Activated CD4-positive, alpha-beta T cell treated with anti-CD3 and anti-CD28 coated beads for 36 hours (primary cell): ENCODE results near the gene MSRB2. TPM values are rescaled to one million over a fixed set of nuclear protein-coding genes. Genes with fewer than 3 reads are reported as not detected.
"Not testable (repeated sequence)": the region's sequence is repeated elsewhere in the genome, so short reads cannot be mapped to it uniquely, and the experiment has no call there.

ENCODE experiments used
- ATAC-seq: fragments of 200-7000 bp; cut with Tn5 transposase; one replicate; pipeline ENCODE4 v1.10.0; 2021; ENCODE audit warnings: mild to moderate bottlenecking, moderate library complexity
- CTCF ChIA-PET: fragments of 350-600 bp; sonication (Branson Sonifier 250); formaldehyde crosslinking; loops from one replicate; lab custom pipeline; 2021; ENCODE audit warnings: antibody characterized with exemption; lab: Charles Lee
- POLR2A ChIA-PET: fragments of 350-600 bp; sonication (Branson Sonifier 250); formaldehyde crosslinking; loops from one replicate; lab custom pipeline; 2021; ENCODE audit warnings: antibody characterized with exemption, inconsistent platforms; lab: Charles Lee
- DNase-seq: peaks from one replicate; pipeline ENCODE4 v3.0.0-alpha.2; 2020
- H3K27ac Mint-ChIP-seq: one replicate; pipeline ENCODE4 v1.8.0; 2021; ENCODE audit warnings: mixed read lengths
- H3K27me3 Mint-ChIP-seq: one replicate; pipeline ENCODE4 v1.8.0; 2021; ENCODE audit warnings: mixed read lengths
- H3K36me3 Mint-ChIP-seq: one replicate; pipeline ENCODE4 v1.8.0; 2021; ENCODE audit warnings: low read depth, mixed read lengths
- H3K4me1 Mint-ChIP-seq: one replicate; pipeline ENCODE4 v1.8.0; 2021; ENCODE audit warnings: mixed read lengths
- H3K4me3 Mint-ChIP-seq: one replicate; pipeline ENCODE4 v1.8.0; 2021; ENCODE audit warnings: mild to moderate bottlenecking, moderate library complexity, mixed read lengths
- H3K9me3 Mint-ChIP-seq: one replicate; pipeline ENCODE4 v1.8.0; 2021; ENCODE audit warnings: low read depth, mixed read lengths
- intact Hi-C, 2 experiments: fragments of 100-400 bp; cut with DNase I in 1 of 2; cut with micrococcal nuclease in 1 of 2; formaldehyde crosslinking; loops; one replicate each; pipeline versions ENCODE4 v1.14.2 to v1.15.1; 2022 to 2024; cut with DNase I, micrococcal nuclease
- total RNA-seq, 2 experiments: library from RNA; stranded (reverse); gene quantifications; one replicate each; pipeline ENCODE4 v1.2.3, GENCODE V29; 2021

The MSRB2 gene
- total RNA-seq, 2 experiments from 2014 or later, result 8.2 to 9.0 TPM

DNA sequence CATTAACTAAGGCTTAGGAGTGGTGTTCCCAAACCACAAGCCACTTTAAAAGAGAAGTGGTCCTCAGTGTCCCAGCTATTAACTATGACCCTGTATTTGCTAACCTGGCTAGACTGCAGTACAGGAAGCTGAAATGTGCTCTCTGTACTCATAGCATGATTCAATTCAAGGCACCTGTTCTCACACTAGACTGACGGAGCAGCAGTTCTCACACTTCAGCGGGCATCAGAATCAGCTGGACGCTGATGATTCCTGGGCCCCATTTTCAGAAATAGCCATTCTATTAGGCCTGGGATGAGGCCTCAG, 24.5 kb upstream of the MSRB2 start:
- POLR2A ChIA-PET, result no interaction called here
- peaks cover 4% of the 10 kb centered on the region for H3K4me1 Mint-ChIP-seq
- intact Hi-C loops, result no loop called here
- peaks cover 8% of the 10 kb centered on the region for H3K27me3 Mint-ChIP-seq
- DNase-seq (no peak), ATAC-seq (no peak)
- no peak overlapping the region for H3K27ac Mint-ChIP-seq
- no peak overlapping the region for H3K4me3 Mint-ChIP-seq
- no peaks in the 10 kb centered on the region for H3K9me3 Mint-ChIP-seq
- CTCF ChIA-PET, result interaction anchor here (0.7 kb wide), 1 partner anchor 1070 kb away, joined by 4 read pairs; no protein-coding TSS in a partner anchor
- no peaks in the 10 kb centered on the region for H3K36me3 Mint-ChIP-seq

DNA sequence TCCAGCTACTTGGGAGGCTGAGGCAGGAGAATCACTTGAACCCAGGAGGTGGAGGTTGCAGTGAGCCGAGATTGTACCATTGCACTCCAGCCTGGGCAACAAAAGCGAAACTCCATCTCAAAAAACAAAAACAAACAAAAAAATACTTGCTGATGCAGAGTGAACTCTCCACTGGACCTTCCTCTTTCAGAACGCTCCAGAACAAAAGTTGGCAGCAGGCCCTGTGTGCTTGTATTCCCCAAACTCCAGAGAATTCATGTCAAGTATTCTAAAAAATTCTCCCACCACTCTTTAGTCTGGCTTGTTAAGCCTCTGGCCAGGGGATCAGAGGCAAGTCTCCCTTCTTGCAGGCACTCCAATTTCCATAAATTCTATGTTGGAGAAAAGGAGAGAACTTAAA, 22.8 kb upstream of the MSRB2 start:
- H3K4me3 Mint-ChIP-seq, POLR2A ChIA-PET, H3K27ac Mint-ChIP-seq, H3K9me3 Mint-ChIP-seq, H3K36me3 Mint-ChIP-seq, H3K4me1 Mint-ChIP-seq, DNase-seq, ATAC-seq, intact Hi-C loops: not testable (repeated sequence)
- CTCF ChIA-PET, result interaction anchor here (0.6 to 1.2 kb wide), 3 partner anchors 645 to 1793 kb away, joined by 3 read pairs; no protein-coding TSS in a partner anchor
- peaks cover 12% of the 10 kb centered on the region for H3K27me3 Mint-ChIP-seq

DNA sequence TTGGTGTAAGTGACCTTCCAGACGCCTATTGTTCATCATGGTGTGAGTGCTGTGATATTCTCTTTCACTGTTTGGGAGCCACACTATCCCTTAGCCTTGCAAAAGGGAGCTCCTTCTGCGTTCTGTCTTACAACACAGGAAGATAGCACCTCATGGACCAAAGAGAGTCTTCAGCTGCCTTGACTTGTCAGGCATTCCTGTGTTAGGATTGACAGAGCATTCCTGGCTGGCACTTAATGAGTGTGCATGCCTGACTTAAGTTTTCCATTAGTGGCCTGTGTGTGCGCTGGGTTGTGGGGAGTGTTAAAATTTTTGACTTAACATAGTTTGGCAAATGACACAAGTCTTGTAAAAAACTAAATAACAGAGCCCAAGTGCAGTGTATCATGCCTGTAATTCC, 21.9 kb upstream of the MSRB2 start:
- Mint-ChIP-seq H3K27me3 (peaks cover 12% of the 10 kb centered on the region), H3K27ac (no peak overlapping the region), H3K4me3 (no peak overlapping the region), H3K4me1 (no peaks in the 10 kb centered on the region), H3K9me3 (no peaks in the 10 kb centered on the region), H3K36me3 (no peaks in the 10 kb centered on the region)
- intact Hi-C loops, result no loop called here
- CTCF ChIA-PET, result interaction anchor here (0.6 to 1.2 kb wide), 3 partner anchors 30 to 1794 kb away, joined by 3 read pairs; no protein-coding TSS in a partner anchor
- ATAC-seq (no peak), DNase-seq (no peak)
- POLR2A ChIA-PET, result interaction anchor here (0.6 kb wide), 1 partner anchor 90 kb away, joined by 4 read pairs; no protein-coding TSS in a partner anchor

DNA sequence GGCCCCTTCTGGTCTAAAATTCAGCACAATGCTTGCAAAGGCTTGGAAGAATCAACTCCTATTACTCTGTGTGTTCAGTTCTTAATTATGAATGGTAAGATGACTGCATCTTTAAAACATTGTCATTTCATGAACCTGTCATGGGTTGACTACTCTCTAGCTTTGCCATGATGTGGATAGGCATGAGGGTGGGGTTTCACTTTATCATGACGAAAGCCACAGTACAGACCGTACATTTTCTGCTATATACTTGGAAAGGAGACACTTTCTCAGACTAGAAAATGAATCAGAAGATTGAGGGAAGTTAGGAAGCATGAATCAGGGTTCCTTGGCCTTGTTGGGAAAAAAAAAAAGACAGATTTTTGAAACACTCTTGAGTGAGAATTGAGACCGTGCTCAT, 19.7 kb upstream of the MSRB2 start:
- DNase-seq (no peak), ATAC-seq (peak; percentile 61)
- H3K9me3 Mint-ChIP-seq, result no peaks in the 10 kb centered on the region
- CTCF ChIA-PET, result interaction anchor here (1.4 kb wide), 1 partner anchor 10 kb away, joined by 3 read pairs; no protein-coding TSS in a partner anchor
- H3K36me3 Mint-ChIP-seq, result no peaks in the 10 kb centered on the region
- POLR2A ChIA-PET, result no interaction called here
- no peak overlapping the region for H3K27ac Mint-ChIP-seq
- H3K4me3 Mint-ChIP-seq, result no peak overlapping the region
- intact Hi-C loops, result no loop called here
- peaks cover 22% of the 10 kb centered on the region for H3K27me3 Mint-ChIP-seq
- no peaks in the 10 kb centered on the region for H3K4me1 Mint-ChIP-seq

DNA sequence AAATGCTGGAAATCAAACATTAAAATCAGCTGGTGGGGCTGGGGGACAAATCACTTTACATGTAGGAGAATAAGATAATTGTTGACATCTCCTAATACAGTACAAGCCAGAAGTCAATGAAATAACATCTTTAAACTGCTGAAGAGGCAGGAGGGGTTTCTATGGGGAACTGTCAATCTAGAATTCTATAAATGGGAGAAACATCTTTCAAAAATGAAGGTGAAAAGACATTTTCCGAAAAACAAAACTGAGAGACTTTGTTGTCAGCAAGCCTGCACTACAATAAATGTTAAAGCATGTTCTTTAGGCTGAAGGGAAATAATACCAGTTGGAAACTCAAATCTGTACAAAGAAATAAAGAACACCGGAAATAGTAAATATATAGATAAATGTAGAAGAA, 17.3 kb upstream of the MSRB2 start:
- Mint-ChIP-seq H3K9me3 (no peaks in the 10 kb centered on the region), H3K36me3 (no peaks in the 10 kb centered on the region), H3K27ac (no peak overlapping the region), H3K27me3 (peaks cover 23% of the 10 kb centered on the region), H3K4me1 (no peaks in the 10 kb centered on the region), H3K4me3 (no peak overlapping the region)
- POLR2A ChIA-PET, result no interaction called here
- ATAC-seq (no peak), DNase-seq (no peak)
- CTCF ChIA-PET, result no interaction called here
- intact Hi-C loops, result no loop called here

DNA sequence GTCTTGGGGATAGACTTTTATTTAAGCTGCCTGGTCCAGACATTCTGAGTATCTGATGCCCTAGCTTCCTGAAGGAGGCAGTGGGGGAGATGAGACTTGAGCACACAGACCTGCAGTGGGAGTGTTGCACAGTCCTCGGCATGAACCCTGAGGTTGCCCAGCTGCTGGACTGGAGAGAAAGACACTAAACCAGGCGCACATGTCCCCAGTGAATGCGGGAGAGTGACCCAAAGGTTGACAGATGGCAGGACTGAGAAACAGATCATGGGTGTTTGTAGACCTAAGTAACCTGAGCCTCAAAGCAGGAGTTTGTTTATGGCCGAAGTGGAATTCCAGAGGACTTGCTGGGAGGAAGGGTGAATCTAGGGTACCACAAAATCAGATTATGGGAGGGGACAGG, 15.7 kb upstream of the MSRB2 start:
- CTCF ChIA-PET, result no interaction called here
- POLR2A ChIA-PET, result no interaction called here
- no peaks in the 10 kb centered on the region for H3K9me3 Mint-ChIP-seq
- H3K27me3 Mint-ChIP-seq, result peaks cover 24% of the 10 kb centered on the region
- ATAC-seq, result no peak
- H3K27ac Mint-ChIP-seq, result no peak overlapping the region
- no peak for DNase-seq
- no peaks in the 10 kb centered on the region for H3K36me3 Mint-ChIP-seq
- intact Hi-C loops, result no loop called here
- no peak overlapping the region for H3K4me3 Mint-ChIP-seq
- no peaks in the 10 kb centered on the region for H3K4me1 Mint-ChIP-seq

DNA sequence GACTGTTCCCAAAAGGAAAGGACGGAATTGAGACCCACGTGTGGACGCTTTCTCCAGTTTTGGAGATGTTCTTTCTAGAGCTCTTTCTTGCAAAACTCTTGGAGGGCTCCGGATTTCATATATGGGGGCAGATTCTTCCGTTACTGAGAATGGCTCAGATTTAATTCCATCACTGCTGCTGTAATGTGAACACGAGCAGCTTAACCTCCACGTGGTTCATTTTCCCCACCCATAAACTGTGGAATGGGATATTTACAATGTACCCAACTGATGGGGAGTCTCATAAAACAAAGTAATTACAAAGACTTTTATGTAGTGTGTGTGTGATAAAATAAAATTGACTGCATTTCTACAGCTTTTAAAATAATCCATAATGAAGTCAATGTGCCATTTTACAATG, 15.1 kb upstream of the MSRB2 start:
- peaks cover 24% of the 10 kb centered on the region for H3K27me3 Mint-ChIP-seq
- ChIA-PET POLR2A (no interaction called here), CTCF (no interaction called here)
- no peak for ATAC-seq
- no peak overlapping the region for H3K4me3 Mint-ChIP-seq
- DNase-seq, result no peak
- no peaks in the 10 kb centered on the region for H3K9me3 Mint-ChIP-seq
- no peaks in the 10 kb centered on the region for H3K4me1 Mint-ChIP-seq
- H3K27ac Mint-ChIP-seq, result no peak overlapping the region
- no peaks in the 10 kb centered on the region for H3K36me3 Mint-ChIP-seq
- intact Hi-C loops, result no loop called here

DNA sequence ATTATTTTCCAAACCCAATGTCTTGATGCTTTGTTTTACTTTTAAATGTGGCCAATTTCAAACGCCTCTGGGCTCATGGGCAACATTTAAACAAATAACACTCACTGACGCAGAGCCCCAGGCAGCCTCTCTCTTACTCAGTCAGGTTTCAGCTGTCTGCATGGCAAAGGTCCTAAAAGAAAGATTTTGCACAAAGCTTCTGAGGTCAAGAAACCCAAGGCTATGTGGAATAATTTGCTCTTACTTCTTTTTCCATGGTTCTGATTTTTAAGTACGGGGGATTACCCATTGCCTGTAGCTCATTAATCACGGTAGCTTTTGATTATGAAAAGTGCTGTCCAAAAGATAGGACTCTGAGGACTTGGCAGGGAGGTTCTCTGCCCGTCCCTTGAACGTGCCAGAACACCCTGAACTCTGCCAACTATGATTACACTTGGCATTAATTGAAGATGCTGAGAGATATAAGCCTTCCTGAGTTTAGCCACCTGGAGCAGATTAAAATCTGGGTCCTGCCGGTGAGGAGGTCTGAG, 14.1 kb upstream of the MSRB2 start:
- CTCF ChIA-PET, result interaction anchor here (0.7 kb wide), 1 partner anchor 605 kb away, joined by 3 read pairs; no protein-coding TSS in a partner anchor
- no peak for DNase-seq
- no peak overlapping the region for H3K27ac Mint-ChIP-seq
- H3K9me3 Mint-ChIP-seq, result no peaks in the 10 kb centered on the region
- peaks cover 20% of the 10 kb centered on the region for H3K27me3 Mint-ChIP-seq
- H3K36me3 Mint-ChIP-seq, result no peaks in the 10 kb centered on the region
- intact Hi-C loops, result no loop called here
- ATAC-seq, result no peak
- no peaks in the 10 kb centered on the region for H3K4me1 Mint-ChIP-seq
- POLR2A ChIA-PET, result no interaction called here
- H3K4me3 Mint-ChIP-seq, result no peak overlapping the region

DNA sequence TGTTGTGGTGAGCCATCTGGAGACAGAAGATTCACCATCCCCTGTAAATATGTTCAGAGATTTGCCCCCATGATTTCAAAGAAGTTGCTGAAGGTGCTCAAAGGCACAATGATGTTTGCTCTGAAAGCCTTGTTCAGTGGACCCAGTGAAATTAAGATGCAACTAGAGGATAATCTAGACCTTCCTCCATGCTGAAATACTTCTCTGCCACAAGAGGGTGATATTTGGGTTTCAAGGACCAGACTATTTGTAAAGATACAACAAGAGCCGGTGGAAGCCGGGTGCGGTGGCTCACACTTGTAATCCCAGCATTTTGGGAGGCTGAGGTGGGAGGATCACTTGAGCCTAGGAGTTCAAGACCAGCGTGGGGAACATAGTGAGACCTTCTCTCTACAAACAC, 13.5 kb upstream of the MSRB2 start:
- no peak for ATAC-seq
- DNase-seq, result no peak
- H3K4me3 Mint-ChIP-seq, result no peak overlapping the region
- no peak overlapping the region for H3K27ac Mint-ChIP-seq
- no peaks in the 10 kb centered on the region for H3K9me3 Mint-ChIP-seq
- H3K27me3 Mint-ChIP-seq, result peaks cover 17% of the 10 kb centered on the region
- ChIA-PET CTCF (no interaction called here), POLR2A (no interaction called here)
- intact Hi-C loops, result no loop called here
- H3K4me1 Mint-ChIP-seq, result no peaks in the 10 kb centered on the region
- H3K36me3 Mint-ChIP-seq, result no peaks in the 10 kb centered on the region

DNA sequence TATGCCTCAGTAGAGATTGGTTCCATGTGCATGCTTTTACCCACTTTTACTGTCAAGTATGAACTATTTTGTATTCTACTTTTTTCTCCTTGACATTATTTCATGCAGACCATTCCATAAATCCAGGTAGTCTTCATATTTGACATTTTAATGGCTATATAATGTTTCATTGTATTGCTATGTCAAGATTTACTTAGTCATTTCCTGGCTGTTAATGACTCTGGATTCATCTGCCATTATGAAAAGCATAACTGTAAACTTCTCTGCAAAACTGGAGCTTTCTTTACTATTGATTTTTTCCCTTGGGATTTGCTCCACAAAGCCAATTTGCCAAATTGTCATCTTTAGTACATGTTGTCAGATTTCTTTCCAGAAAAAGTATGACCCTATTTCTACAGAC, 6.8 kb upstream of the MSRB2 start:
- ATAC-seq, result no peak
- Mint-ChIP-seq H3K27ac (no peak overlapping the region), H3K36me3 (no peaks in the 10 kb centered on the region), H3K27me3 (peaks cover under 1% of the 10 kb centered on the region), H3K9me3 (peaks cover 2% of the 10 kb centered on the region), H3K4me3 (no peak overlapping the region), H3K4me1 (no peaks in the 10 kb centered on the region)
- POLR2A ChIA-PET, result interaction anchor here (0.6 kb wide), 1 partner anchor 1660 kb away, joined by 3 read pairs; no protein-coding TSS in a partner anchor
- DNase-seq, result no peak
- CTCF ChIA-PET, result no interaction called here
- intact Hi-C loops, result no loop called here

DNA sequence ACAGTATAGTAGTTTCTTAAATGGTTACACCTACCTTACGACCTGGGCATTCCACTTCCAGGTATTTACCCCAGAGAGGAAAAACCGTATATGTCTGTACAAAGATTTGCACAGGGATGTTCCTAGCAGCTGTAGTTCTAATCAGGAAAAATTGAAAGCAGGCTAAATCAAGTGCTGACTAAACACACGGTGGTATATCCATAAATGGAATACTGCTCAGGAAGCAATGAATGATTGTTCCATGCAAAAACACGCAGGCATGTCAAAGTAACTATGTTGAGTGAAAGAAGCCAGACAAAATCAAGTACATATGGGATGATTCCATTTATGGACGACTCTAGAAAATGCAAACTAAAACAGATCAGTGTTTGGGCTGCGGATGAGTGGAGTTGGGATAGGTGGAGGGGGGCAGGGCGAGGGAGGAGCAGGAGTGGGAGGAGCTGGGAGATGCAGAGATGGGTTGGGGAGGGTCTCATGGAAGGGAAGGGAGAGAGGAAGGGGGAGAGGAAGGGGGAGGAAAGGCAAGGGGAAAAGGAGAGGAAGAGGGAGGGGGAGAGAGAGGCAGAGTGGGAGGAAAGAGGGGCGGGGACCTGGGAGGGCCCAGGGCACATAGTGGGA, 484 bp upstream of the MSRB2 start:
- no peaks in the 10 kb centered on the region for H3K27me3 Mint-ChIP-seq
- DNase-seq (no peak), ATAC-seq (no peak)
- peak overlapping the region; percentile 17 for H3K27ac Mint-ChIP-seq
- peaks cover 3% of the 10 kb centered on the region for H3K9me3 Mint-ChIP-seq
- H3K36me3 Mint-ChIP-seq, result no peaks in the 10 kb centered on the region
- CTCF ChIA-PET, result interaction anchor here (0.7 kb wide), 1 partner anchor 10 kb away, joined by 4 read pairs; no protein-coding TSS in a partner anchor
- POLR2A ChIA-PET, result no interaction called here
- peaks cover 33% of the 10 kb centered on the region for H3K4me1 Mint-ChIP-seq
- intact Hi-C loops, result loop anchor here (1.0 to 10.0 kb wide), 11 partner anchors 344 to 1600 kb away; partner anchors contain the start of genes DNAJC1 (in 1 of the 2), KIAA1217 (in 1 of the 2), OTUD1 (in 1 of the 2) and PIP4K2A (in 1 of the 2)
- H3K4me3 Mint-ChIP-seq, result peak overlapping the region; percentile 95
